Osteocyte (in vitro differentiated cells): ENCODE results near the gene ZNF837. TPM values are rescaled to one million over a fixed set of nuclear protein-coding genes. Genes with fewer than 3 reads are reported as not detected.

Experiments
- DNase-seq: peaks from one replicate; pipeline ENCODE4 v3.0.0; 2021; ENCODE audit warnings: mixed read lengths; ENCODE audit not compliant: unreplicated experiment; ENCODE audit errors: extremely low spot score
- H3K27ac Mint-ChIP-seq: one replicate; pipeline ENCODE4 v1.8.0; 2021; ENCODE audit warnings: mild to moderate bottlenecking, mixed read lengths; ENCODE audit not compliant: unreplicated experiment
- H3K27me3 Mint-ChIP-seq: one replicate; pipeline ENCODE4 v1.8.0; 2021; ENCODE audit warnings: mixed read lengths; ENCODE audit not compliant: unreplicated experiment
- H3K36me3 Mint-ChIP-seq: one replicate; pipeline ENCODE4 v1.8.0; 2021; ENCODE audit warnings: mixed read lengths; ENCODE audit not compliant: unreplicated experiment
- H3K4me1 Mint-ChIP-seq: one replicate; pipeline ENCODE4 v1.8.0; 2021; ENCODE audit warnings: mixed read lengths; ENCODE audit not compliant: unreplicated experiment
- H3K4me3 Mint-ChIP-seq: one replicate; pipeline ENCODE4 v1.8.0; 2021; ENCODE audit warnings: mild to moderate bottlenecking, moderate library complexity, mixed read lengths; ENCODE audit not compliant: unreplicated experiment
- H3K9me3 Mint-ChIP-seq: one replicate; pipeline ENCODE4 v1.8.0; 2021; ENCODE audit warnings: mixed read lengths; ENCODE audit not compliant: unreplicated experiment
- total RNA-seq: library from RNA; stranded (reverse); gene quantifications from 2 replicates; pipeline ENCODE4 v1.2.1, GENCODE V29; 2021
- TF ChIP-seq, protein P1 (sequence below): fragments of 200-600 bp; sonication (generic); IDR thresholded peaks from 2 replicates; pipeline ENCODE4 v1.5.0; 2021; ENCODE audit warnings: antibody characterized with exemption, mild to moderate bottlenecking, moderate library complexity

The ZNF837 gene
- total RNA-seq, 1 donor from 2014 or later = 3.0 TPM

GRCh38 chr19:58401840-58402421 lies 21.1 kb upstream of the ZNF837 start:
- no peaks in the 10 kb centered on the region for H3K36me3 Mint-ChIP-seq
- TF ChIP-seq, protein P1, sequence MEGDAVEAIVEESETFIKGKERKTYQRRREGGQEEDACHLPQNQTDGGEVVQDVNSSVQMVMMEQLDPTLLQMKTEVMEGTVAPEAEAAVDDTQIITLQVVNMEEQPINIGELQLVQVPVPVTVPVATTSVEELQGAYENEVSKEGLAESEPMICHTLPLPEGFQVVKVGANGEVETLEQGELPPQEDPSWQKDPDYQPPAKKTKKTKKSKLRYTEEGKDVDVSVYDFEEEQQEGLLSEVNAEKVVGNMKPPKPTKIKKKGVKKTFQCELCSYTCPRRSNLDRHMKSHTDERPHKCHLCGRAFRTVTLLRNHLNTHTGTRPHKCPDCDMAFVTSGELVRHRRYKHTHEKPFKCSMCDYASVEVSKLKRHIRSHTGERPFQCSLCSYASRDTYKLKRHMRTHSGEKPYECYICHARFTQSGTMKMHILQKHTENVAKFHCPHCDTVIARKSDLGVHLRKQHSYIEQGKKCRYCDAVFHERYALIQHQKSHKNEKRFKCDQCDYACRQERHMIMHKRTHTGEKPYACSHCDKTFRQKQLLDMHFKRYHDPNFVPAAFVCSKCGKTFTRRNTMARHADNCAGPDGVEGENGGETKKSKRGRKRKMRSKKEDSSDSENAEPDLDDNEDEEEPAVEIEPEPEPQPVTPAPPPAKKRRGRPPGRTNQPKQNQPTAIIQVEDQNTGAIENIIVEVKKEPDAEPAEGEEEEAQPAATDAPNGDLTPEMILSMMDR = no peak
- H3K4me1 Mint-ChIP-seq = peaks cover 17% of the 10 kb centered on the region
- H3K27ac Mint-ChIP-seq = peak overlapping the region; percentile 94
- peak overlapping the region; percentile 85 for H3K4me3 Mint-ChIP-seq
- no peaks in the 10 kb centered on the region for H3K9me3 Mint-ChIP-seq
- no peaks in the 10 kb centered on the region for H3K27me3 Mint-ChIP-seq
- DNase-seq = no peak

DNA sequence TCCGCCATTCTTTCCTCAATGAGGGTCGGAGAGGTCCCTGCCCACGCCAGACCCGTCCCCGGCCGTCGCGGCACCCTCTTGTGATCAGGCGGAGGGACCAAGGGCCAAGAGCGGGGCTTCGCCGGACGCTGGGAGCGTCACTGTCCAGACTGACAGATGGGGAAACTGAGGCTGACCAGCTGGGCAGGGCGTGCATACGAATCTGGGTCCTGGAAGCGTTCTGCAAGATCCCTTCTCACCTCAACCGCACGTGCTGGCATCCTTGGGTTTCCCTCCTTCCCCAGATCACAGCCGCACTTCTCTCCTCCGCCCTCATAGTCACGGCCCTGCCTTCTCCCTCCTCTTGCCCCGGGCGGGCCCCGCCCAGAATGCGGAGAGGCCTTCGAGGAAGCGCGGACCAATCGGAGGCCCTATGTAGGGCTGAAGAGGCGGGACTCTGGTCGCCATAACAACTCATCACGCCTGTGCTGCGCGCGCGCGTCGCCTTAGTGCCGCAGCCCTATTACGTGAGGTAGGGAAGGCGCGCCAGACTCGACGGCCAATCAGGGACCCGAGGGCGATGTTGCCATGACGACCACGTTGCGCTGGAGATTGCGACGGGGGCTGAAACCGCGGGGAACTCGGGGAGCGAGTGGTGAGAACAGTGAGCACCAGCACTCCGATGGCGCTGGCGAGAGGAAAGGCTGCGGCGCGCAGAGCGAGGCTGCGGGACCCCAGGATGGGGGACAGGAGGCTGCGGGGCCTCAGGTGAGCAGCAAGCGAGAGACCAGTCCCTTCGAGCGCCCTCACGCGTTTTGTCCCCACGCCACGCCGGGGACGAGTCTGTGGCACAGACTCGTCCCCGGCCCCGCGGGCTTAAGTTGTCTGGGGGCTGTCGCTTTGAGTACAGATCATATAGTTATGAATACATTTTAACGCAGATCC lies 20.3 kb upstream of the ZNF837 start:
- Mint-ChIP-seq H3K27me3 (no peaks in the 10 kb centered on the region), H3K36me3 (no peaks in the 10 kb centered on the region), H3K27ac (peak overlapping the region; percentile 94), H3K4me1 (peaks cover 13% of the 10 kb centered on the region), H3K9me3 (no peaks in the 10 kb centered on the region), H3K4me3 (peak overlapping the region; percentile 85)
- TF ChIP-seq, protein P1 = peak; percentile 11
- peak; percentile 100 for DNase-seq

- DNase-seq = no peak
- TF ChIP-seq, protein P1 = no peak
- Mint-ChIP-seq H3K9me3 (no peaks in the 10 kb centered on the region), H3K27ac (peak overlapping the region; percentile 76), H3K36me3 (no peaks in the 10 kb centered on the region), H3K4me3 (peak overlapping the region; percentile 85), H3K27me3 (no peaks in the 10 kb centered on the region), H3K4me1 (peaks cover 13% of the 10 kb centered on the region)
Observed at GRCh38 chr19:58400316-58400915, 19.6 kb upstream of the ZNF837 start.

GRCh38 chr19:58399903-58400302 lies 19.1 kb upstream of the ZNF837 start:
- peaks cover 13% of the 10 kb centered on the region for H3K4me1 Mint-ChIP-seq
- peaks cover under 1% of the 10 kb centered on the region for H3K36me3 Mint-ChIP-seq
- H3K9me3 Mint-ChIP-seq = no peaks in the 10 kb centered on the region
- peak overlapping the region; percentile 12 for H3K27ac Mint-ChIP-seq
- no peaks in the 10 kb centered on the region for H3K27me3 Mint-ChIP-seq
- H3K4me3 Mint-ChIP-seq = peak overlapping the region; percentile 85
- no peak for DNase-seq
- TF ChIP-seq, protein P1 = no peak

- TF ChIP-seq, protein P1 = no peak
- H3K9me3 Mint-ChIP-seq = no peaks in the 10 kb centered on the region
- no peaks in the 10 kb centered on the region for H3K27me3 Mint-ChIP-seq
- DNase-seq = no peak
- H3K27ac Mint-ChIP-seq = no peak overlapping the region
- peaks cover 12% of the 10 kb centered on the region for H3K36me3 Mint-ChIP-seq
- peaks cover 11% of the 10 kb centered on the region for H3K4me1 Mint-ChIP-seq
- no peak overlapping the region for H3K4me3 Mint-ChIP-seq
Observed at GRCh38 chr19:58398545-58398944, 17.7 kb upstream of the ZNF837 start.
